HG02571 (cell line): ENCODE measurements around the gene LIPT2.

Experiments
- ATAC-seq: cut with Tn5 transposase; IDR thresholded peaks from one replicate; pipeline ENCODE4 v1.9.1; 2021; ENCODE audit warnings: mild to moderate bottlenecking, moderate library complexity; ENCODE audit not compliant: unreplicated experiment

Gene LIPT2

DNA sequence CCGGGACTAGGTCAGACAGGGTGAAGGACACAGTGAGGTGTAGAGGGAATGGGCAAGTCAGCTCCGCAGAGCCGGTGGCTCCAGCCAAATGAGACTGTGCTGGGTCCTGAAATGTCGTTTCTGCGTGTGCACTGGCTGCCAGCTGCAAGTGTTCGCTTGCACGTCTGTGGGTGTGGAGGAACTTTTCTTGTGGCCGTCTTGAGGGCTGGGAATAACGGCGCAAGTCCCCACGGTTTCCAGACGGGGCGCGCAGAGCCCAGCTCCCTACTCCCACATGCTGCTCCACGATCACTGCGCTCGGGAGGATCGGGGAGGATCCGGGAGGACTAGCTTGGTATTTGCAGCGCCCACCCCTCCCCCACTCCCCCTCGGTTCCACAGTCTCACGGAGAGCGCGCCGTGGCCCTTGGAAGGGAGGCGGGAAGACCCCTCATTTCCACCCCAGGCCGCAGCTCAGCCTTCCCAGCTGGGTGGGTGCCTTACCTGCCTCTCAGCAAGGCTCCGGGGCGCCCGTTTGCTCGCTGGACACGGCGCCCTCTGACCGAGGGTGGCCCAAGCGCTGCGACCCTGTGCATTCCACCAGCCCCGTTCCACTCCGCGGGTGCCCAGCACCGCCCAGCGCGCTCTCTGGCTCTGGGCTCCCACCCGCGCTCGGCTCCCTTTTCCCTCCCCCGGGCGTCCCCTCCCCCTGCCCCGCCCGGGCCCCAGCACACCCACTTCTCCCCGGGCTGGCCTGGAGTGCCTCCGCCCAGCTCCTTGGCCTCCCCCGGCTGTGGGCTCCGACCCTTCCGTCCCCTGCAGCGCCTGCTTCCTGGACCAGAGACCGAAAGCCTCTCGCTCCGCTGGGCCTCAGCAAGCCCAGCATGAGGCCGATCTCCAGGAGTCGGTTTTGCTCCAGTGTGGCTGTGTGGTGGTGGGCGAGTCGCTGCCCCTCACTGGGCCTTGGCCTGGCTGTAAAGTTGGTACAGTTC is 26.3 kb downstream of the LIPT2 start, which contains the start of gene KCNE3:
Gene KCNE3, minus strand, starts transcription at position 634 of the 970 bp plus-strand sequence. CDS start 9,986 bp downstream, outside the sequence.
- ATAC-seq = no peak

- no peak for ATAC-seq
These were observed 28.2 kb downstream of the LIPT2 start for GRCh38 chr11:74465291-74465708.

DNA sequence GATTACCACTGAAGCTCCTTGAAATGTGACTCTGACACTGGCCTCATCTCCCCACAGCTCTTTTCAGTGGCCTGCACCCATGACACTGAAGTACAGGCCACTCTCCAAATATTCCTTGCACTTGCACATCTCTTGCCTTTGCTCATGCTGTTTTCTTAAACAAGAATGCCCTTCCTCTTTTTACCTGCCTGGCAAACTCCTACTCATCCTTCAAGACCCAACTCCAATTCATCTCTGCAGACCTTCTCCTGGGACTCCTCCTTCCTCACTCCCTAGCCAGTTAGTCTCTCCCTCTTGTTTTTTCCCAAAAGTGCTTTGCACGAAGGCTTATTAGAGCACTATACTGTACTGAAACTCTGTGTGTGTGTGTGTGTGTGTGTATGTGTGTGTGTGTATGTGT is 28.8 kb downstream of the LIPT2 start:
- ATAC-seq = no peak

- no peak for ATAC-seq
These were observed 30.3 kb downstream of the LIPT2 start for GRCh38 chr11:74463216-74463615.

GRCh38 chr11:74462631-74463030 is 30.9 kb downstream of the LIPT2 start:
- no peak for ATAC-seq

GRCh38 chr11:74462009-74462408 is 31.5 kb downstream of the LIPT2 start:
- no peak for ATAC-seq

GRCh38 chr11:74460481-74461154 is 32.9 kb downstream of the LIPT2 start:
- ATAC-seq = no peak

DNA sequence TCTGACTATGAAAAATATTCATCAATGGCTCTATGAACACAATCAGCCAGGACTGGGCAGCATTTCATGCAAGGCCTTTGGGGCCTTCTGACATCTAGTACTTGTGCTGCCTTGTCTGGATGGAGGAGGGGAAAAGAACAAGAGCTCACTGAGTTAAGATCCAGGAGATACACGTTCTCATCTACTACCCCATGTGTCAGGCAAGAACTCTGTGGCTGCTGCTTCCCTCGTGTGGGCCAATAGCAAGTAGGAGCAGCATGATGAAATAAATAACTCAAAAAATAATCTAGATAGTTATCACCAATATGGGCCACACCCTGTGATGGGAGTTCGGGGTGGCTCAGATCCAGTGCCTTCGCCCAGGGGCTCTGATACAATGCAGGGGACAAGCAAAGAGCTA is 33.5 kb downstream of the LIPT2 start:
- no peak for ATAC-seq

GRCh38 chr11:74459584-74459983 is 33.9 kb downstream of the LIPT2 start:
- no peak for ATAC-seq

DNA sequence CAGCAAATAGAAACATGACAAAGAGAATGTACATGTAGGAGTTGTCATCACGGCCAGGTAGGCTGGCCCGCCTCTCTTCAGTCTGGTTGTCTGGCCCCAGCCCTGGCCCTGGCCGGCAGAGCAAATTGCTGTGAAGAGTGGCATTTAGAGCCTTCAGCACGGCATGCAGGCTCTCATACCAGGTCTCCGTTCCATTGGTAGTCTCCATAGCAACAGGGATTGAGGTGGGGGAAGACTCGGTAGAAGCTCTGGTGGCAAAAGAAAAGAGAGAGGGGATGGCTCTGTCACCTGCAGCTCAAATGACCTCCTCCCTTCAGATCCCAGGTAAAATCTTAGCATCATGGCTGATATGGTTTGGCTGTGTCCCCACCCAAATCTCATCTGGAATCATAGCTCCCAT is 36.2 kb downstream of the LIPT2 start:
- ATAC-seq = no peak

DNA sequence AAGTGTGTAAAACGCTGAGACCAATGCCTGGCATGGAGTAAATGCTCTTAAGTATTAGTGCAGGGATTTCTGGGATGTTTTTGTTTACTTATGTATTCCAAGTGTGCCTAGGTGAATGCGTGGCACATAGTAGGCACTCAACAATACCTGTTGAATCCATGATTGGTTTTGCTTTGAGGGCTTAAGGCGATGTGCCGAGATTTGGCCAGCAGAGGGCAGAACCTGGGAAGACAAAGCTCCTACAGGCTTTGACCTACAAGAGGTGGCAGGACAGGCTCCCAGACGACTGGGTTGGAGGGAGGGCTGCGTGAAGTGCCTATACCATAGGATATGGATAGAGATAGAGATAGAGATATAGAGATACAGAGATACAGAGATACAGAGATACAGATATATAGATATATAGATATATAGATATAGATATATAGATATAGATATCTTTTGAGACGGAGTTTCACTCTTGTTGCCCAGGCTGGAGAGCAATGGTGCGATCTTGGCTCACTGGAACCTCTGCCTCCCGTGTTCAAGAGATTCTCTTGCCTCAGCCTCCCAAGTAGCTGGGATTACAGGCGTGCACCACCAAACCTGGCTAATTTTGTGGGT is 40.0 kb downstream of the LIPT2 start:
- ATAC-seq = no peak

- no peak for ATAC-seq
These were observed 41.2 kb downstream of the LIPT2 start for GRCh38 chr11:74452366-74452765.

DNA sequence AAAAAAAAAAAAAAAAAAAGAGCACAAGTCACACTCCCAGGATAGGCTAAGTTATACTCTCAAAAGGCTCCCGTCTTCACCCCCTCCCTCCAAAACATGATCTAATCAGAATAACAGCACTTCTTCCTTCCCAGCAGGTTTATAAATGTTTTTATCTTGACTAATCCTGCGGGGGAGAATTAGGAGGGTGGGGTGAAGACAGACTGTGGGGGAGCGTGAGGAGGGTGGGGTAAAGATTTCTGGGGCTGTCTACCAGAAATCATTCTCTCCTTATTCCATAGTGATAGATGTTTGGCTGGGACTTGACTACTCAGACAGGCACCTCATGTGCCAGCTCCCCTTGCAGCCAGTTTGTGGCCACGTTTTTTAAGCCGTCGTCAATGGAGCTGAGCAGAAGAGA is 43.2 kb downstream of the LIPT2 start:
- ATAC-seq = no peak

- no peak for ATAC-seq
These were observed 44.1 kb downstream of the LIPT2 start for GRCh38 chr11:74449369-74449931.

- no peak for ATAC-seq
These were observed 45.8 kb downstream of the LIPT2 start for GRCh38 chr11:74447720-74448119.

DNA sequence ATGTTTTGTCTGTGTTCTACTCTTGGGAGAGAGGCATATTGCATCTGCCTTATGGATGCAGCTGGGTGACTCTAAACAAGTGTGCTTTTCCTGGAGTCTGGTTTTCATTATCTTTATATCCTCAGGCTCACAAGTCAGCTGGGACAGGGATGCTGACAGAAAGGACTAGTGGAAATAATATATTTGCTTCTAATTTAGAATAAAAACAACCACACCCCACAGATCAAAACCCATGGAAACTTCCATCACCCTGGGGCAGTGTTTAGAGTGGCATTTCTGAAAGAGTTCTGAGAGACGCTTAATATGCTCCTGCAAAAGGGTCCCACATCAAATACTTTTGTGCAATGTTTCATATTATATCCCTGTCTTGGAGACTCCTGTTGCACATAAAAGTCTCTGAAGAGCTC is 47.0 kb downstream of the LIPT2 start:
- ATAC-seq = no peak

- no peak for ATAC-seq
These were observed 49.2 kb downstream of the LIPT2 start for GRCh38 chr11:74444173-74444826.

- ATAC-seq = no peak
These were observed 50.3 kb downstream of the LIPT2 start for GRCh38 chr11:74443071-74443864.

GRCh38 chr11:74442636-74443035 is 50.9 kb downstream of the LIPT2 start:
- no peak for ATAC-seq
